A673 (cell line): ENCODE measurements around the gene VAV1.

ENCODE experiments used
- EZH2 ChIP-seq: fragments of 200-600 bp; sonication (generic); IDR thresholded peaks from 2 replicates; pipeline ENCODE4 v1.6.1; 2017; ENCODE audit warnings: borderline replicate concordance, low read depth, mild to moderate bottlenecking, mixed read lengths, antibody characterized with exemption, low read length; ENCODE audit not compliant: poor library complexity, severe bottlenecking
- TF ChIP-seq, protein P1 (sequence below): fragments of 300-800, 200-600 bp; sonication (generic); conservative IDR thresholded peaks from 2 replicates; pipeline ENCODE4 v1.5.1; 2017; ENCODE audit warnings: low read depth, mild to moderate bottlenecking, antibody characterized with exemption, low read length, moderate library complexity, mixed read lengths

DNA sequence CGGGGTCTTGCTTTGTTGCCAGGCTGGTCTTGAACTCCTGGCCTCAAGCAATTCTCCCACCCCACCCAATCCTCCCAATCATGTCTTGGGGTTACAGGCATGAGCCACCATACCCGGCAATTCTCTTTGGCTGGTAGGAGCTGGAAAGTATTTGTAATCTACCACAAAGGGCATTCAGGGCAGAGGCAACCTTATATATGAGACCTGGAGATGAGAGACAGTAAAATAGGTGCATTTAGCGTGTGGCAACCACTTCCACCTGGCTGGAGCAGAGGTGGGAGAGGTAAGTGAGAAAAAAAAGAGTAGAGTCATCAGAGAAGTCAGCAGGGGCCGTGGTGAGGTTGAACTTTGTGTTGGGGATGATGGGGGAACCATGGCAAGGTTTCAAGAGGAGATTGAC is 36.8 kb downstream of the VAV1 start:
- no peak for TF ChIP-seq EZH2
- TF ChIP-seq, protein P1, sequence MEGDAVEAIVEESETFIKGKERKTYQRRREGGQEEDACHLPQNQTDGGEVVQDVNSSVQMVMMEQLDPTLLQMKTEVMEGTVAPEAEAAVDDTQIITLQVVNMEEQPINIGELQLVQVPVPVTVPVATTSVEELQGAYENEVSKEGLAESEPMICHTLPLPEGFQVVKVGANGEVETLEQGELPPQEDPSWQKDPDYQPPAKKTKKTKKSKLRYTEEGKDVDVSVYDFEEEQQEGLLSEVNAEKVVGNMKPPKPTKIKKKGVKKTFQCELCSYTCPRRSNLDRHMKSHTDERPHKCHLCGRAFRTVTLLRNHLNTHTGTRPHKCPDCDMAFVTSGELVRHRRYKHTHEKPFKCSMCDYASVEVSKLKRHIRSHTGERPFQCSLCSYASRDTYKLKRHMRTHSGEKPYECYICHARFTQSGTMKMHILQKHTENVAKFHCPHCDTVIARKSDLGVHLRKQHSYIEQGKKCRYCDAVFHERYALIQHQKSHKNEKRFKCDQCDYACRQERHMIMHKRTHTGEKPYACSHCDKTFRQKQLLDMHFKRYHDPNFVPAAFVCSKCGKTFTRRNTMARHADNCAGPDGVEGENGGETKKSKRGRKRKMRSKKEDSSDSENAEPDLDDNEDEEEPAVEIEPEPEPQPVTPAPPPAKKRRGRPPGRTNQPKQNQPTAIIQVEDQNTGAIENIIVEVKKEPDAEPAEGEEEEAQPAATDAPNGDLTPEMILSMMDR: no peak
